ENCODE results near the gene ARL8B. TPM values are rescaled to one million over a fixed set of nuclear protein-coding genes. Genes with fewer than 3 reads are reported as not detected.
A peak's percentile ranks its signal among the peaks of the same experiment; 100 is the strongest.

Gene ARL8B
- total RNA-seq, 1 donor from 2014 or later, result 39.3 TPM

- Histone ChIP-seq H4K20me1 (ENCODE audit: low read depth) (no peaks in the 10 kb centered on the region), H3F3A (ENCODE audit: low read depth) (peaks cover 6% of the 10 kb centered on the region), H3K36me3 (no peaks in the 10 kb centered on the region), H3K4me2 (no peak overlapping the region), H2AFZ (replicated peaks) (no peak overlapping the region), H3K79me2 (ENCODE audit: low read depth) (peaks cover 97% of the 10 kb centered on the region), H3K4me3 (no peak overlapping the region), H3K9me3 (ENCODE audit: low read depth) (no peaks in the 10 kb centered on the region), H3K27me3 (no peaks in the 10 kb centered on the region), H3K4me1 (peaks cover 7% of the 10 kb centered on the region), H3K27ac (no peak overlapping the region), H3K9ac (no peak overlapping the region)
- Mint-ChIP-seq H3K4me3 (no peak overlapping the region), H3K36me3 (peaks cover 11% of the 10 kb centered on the region), H3K9me3 (peaks cover 15% of the 10 kb centered on the region), H3K27ac (no peak overlapping the region), H3K27me3 (ENCODE audit: insufficient read depth, low read depth) (peaks cover 2% of the 10 kb centered on the region), H3K4me1 (peaks cover 4% of the 10 kb centered on the region)
- no peak for DNase-seq (ENCODE audit: low spot score)
- no peak for TF ChIP-seq CTCF (IDR thresholded peaks at IDR 0.05)
- TF ChIP-seq EZH2phosphoT487 (IDR thresholded peaks at IDR 0.05), result no peak
- no peak for TF ChIP-seq EZH2 (IDR thresholded peaks at IDR 0.05)
Measured at GRCh38 chr3:5155241-5155640, 33.1 kb downstream of the ARL8B start.

- TF ChIP-seq EZH2 (IDR thresholded peaks at IDR 0.05) (no peak), CTCF (IDR thresholded peaks at IDR 0.05) (no peak), EZH2phosphoT487 (IDR thresholded peaks at IDR 0.05) (no peak)
- Histone ChIP-seq H3K79me2 (ENCODE audit: low read depth) (peaks cover 97% of the 10 kb centered on the region), H3K4me3 (no peak overlapping the region), H4K20me1 (ENCODE audit: low read depth) (peaks cover 11% of the 10 kb centered on the region), H2AFZ (replicated peaks) (no peak overlapping the region), H3K9ac (no peak overlapping the region), H3K4me2 (peak overlapping the region; percentile 36), H3K4me1 (peaks cover 34% of the 10 kb centered on the region), H3K27ac (peak overlapping the region; percentile 48), H3F3A (ENCODE audit: low read depth) (peaks cover 19% of the 10 kb centered on the region), H3K27me3 (no peaks in the 10 kb centered on the region), H3K9me3 (ENCODE audit: low read depth) (no peaks in the 10 kb centered on the region), H3K36me3 (no peaks in the 10 kb centered on the region)
- peaks cover 6% of the 10 kb centered on the region for H3K36me3 Mint-ChIP-seq
- H3K27ac Mint-ChIP-seq, result peak overlapping the region; percentile 22
- H3K4me1 Mint-ChIP-seq, result peaks cover 23% of the 10 kb centered on the region
- H3K9me3 Mint-ChIP-seq, result peaks cover 2% of the 10 kb centered on the region
- DNase-seq (ENCODE audit: low spot score), result peak; percentile 13
- H3K27me3 Mint-ChIP-seq (ENCODE audit: insufficient read depth, low read depth), result no peaks in the 10 kb centered on the region
- no peak overlapping the region for H3K4me3 Mint-ChIP-seq
Measured at GRCh38 chr3:5160321-5160720, 38.2 kb downstream of the ARL8B start.

GRCh38 chr3:5160940-5161858 is 39.1 kb downstream of the ARL8B start:
- no peaks in the 10 kb centered on the region for H3K9me3 Mint-ChIP-seq
- H3K27me3 Mint-ChIP-seq (ENCODE audit: insufficient read depth, low read depth), result no peaks in the 10 kb centered on the region
- no peak for DNase-seq (ENCODE audit: low spot score)
- Histone ChIP-seq H3K9ac (no peak overlapping the region), H2AFZ (replicated peaks) (no peak overlapping the region), H3K4me3 (no peak overlapping the region), H3K36me3 (no peaks in the 10 kb centered on the region), H3K27me3 (no peaks in the 10 kb centered on the region), H3F3A (ENCODE audit: low read depth) (peaks cover 19% of the 10 kb centered on the region), H4K20me1 (ENCODE audit: low read depth) (peaks cover 15% of the 10 kb centered on the region), H3K27ac (peak overlapping the region; percentile 48), H3K9me3 (ENCODE audit: low read depth) (no peaks in the 10 kb centered on the region), H3K4me1 (peaks cover 38% of the 10 kb centered on the region), H3K79me2 (ENCODE audit: low read depth) (peaks cover 97% of the 10 kb centered on the region), H3K4me2 (peak overlapping the region; percentile 36)
- peaks cover 23% of the 10 kb centered on the region for H3K4me1 Mint-ChIP-seq
- TF ChIP-seq EZH2phosphoT487 (IDR thresholded peaks at IDR 0.05) (no peak), EZH2 (IDR thresholded peaks at IDR 0.05) (no peak), CTCF (IDR thresholded peaks at IDR 0.05) (no peak)
- no peak overlapping the region for H3K27ac Mint-ChIP-seq
- peaks cover 4% of the 10 kb centered on the region for H3K36me3 Mint-ChIP-seq
- no peak overlapping the region for H3K4me3 Mint-ChIP-seq
